ENCODE results near the gene CST8. TPM values are rescaled to one million over a fixed set of nuclear protein-coding genes. Genes with fewer than 3 reads are reported as not detected.

The CST8 gene
- total RNA-seq, 1 experiment from 2014 or later: not detected

- POLR2A ChIA-PET: no interaction called here
- DNase-seq (ENCODE audit: low read depth, low spot score): no peak
Observed at GRCh38 chr20:23482138-23482537, 8.8 kb upstream of the CST8 start.

GRCh38 chr20:23484081-23484480, 6.8 kb upstream of the CST8 start:
- no peak for TF ChIP-seq CTCF (IDR thresholded peaks at IDR 0.05)
- TF ChIP-seq REST (IDR thresholded peaks at IDR 0.05; ENCODE audit: insufficient read depth in 1 of 2, low read depth in 2 of 2, low read length in 1 of 2): no peak
- TF ChIP-seq SIN3A (IDR thresholded peaks at IDR 0.05; ENCODE audit: borderline replicate concordance, insufficient read depth, low read depth, low read length): no peak
- TF ChIP-seq TCF7L2 (IDR thresholded peaks at IDR 0.05; ENCODE audit: low read depth, low read length): no peak
- TF ChIP-seq POLR2AphosphoS5 (IDR thresholded peaks at IDR 0.05; ENCODE audit: low read depth, low read length): no peak
- DNase-seq (ENCODE audit: low read depth, low spot score) (no peak), ATAC-seq (no peak)
- Histone ChIP-seq H3K4me1 (ENCODE audit: control insufficient read depth, insufficient read depth, low read length) (no peaks in the 10 kb centered on the region), H3K27ac (ENCODE audit: low read length) (no peak overlapping the region), H3K27me3 (ENCODE audit: control insufficient read depth, insufficient read depth, low read length) (no peaks in the 10 kb centered on the region), H3K9me3 (ENCODE audit: control insufficient read depth, insufficient read depth, low read depth, low read length) (no peaks in the 10 kb centered on the region), H3K36me3 (ENCODE audit: control insufficient read depth, insufficient read depth, low read length) (no peaks in the 10 kb centered on the region), H3K4me3 (ENCODE audit: low read depth in 2 of 2, low read length in 2 of 2) (no peak overlapping the region)
- BruUV-seq (replicated peaks): no TSS peak
- ChIA-PET POLR2A (no interaction called here), CTCF (no interaction called here)
- intact Hi-C loops (cut with micrococcal nuclease; ENCODE audit: unreplicated experiment): no loop called here
- in situ Hi-C loops (cut with HindIII; ENCODE audit: low pct_unique_long_range_greater_than_20kb, low sequenced_read_pairs): no loop called here

More at GRCh38 chr20:23482138-23482537, 8.8 kb upstream of the CST8 start:
- TF ChIP-seq REST (IDR thresholded peaks at IDR 0.05; ENCODE audit: insufficient read depth in 1 of 2, low read depth in 2 of 2, low read length in 1 of 2): no peak
- TF ChIP-seq POLR2AphosphoS5 (IDR thresholded peaks at IDR 0.05; ENCODE audit: low read depth, low read length): no peak
- TF ChIP-seq TCF7L2 (IDR thresholded peaks at IDR 0.05; ENCODE audit: low read depth, low read length): no peak
- TF ChIP-seq CTCF (IDR thresholded peaks at IDR 0.05): no peak
- no peak for TF ChIP-seq SIN3A (IDR thresholded peaks at IDR 0.05; ENCODE audit: borderline replicate concordance, insufficient read depth, low read depth, low read length)
- CTCF ChIA-PET: no interaction called here
- H3K36me3 ChIP-seq (ENCODE audit: control insufficient read depth, insufficient read depth, low read length): no peaks in the 10 kb centered on the region
- no peak overlapping the region for H3K27ac ChIP-seq (ENCODE audit: low read length)
- no peak for ATAC-seq
- no TSS peak for BruUV-seq (replicated peaks)
- no peaks in the 10 kb centered on the region for H3K9me3 ChIP-seq (ENCODE audit: control insufficient read depth, insufficient read depth, low read depth, low read length)
- intact Hi-C loops (cut with micrococcal nuclease; ENCODE audit: unreplicated experiment) (no loop called here), in situ Hi-C loops (cut with HindIII; ENCODE audit: low pct_unique_long_range_greater_than_20kb, low sequenced_read_pairs) (no loop called here)
- H3K27me3 ChIP-seq (ENCODE audit: control insufficient read depth, insufficient read depth, low read length): no peaks in the 10 kb centered on the region
- no peaks in the 10 kb centered on the region for H3K4me1 ChIP-seq (ENCODE audit: control insufficient read depth, insufficient read depth, low read length)
- no peak overlapping the region for H3K4me3 ChIP-seq (ENCODE audit: low read depth in 2 of 2, low read length in 2 of 2)

Measured in Panc1 (cell line).